HCT116 (cell line): ENCODE measurements around the gene TMEM229A.

Experiments used
- CTCF ChIP-seq, 3 experiments: fragments of 200-600 bp in 1 of 3; sonication (generic) in 1 of 3; IDR thresholded peaks in 2 of 3; conservative IDR thresholded peaks in 1 of 3; 2 replicates each; pipeline ENCODE4 v1.5.1; 2012 to 2017; ENCODE audit warnings: low read depth in 2 of 3, low read length in 2 of 3, antibody characterized with exemption in 1 of 3, borderline replicate concordance in 1 of 3, control low read depth in 1 of 3, mild to moderate bottlenecking in 1 of 3, mixed read lengths in 1 of 3, mixed run types in 1 of 3, moderate library complexity in 1 of 3; ENCODE audit not compliant: insufficient read depth in 1 of 3
- POLR2A ChIP-seq: IDR thresholded peaks from 2 replicates; pipeline ENCODE4 v1.7.0; 2011; ENCODE audit warnings: borderline replicate concordance; ENCODE audit not compliant: insufficient read depth, insufficient read length; ENCODE audit errors: extremely low read depth

GRCh38 chr7:124031919-124032318 lies 948 bp downstream of the TMEM229A start:
- no peak for TF ChIP-seq CTCF (IDR thresholded peaks at IDR 0.05 in 2 of 3, conservative IDR thresholded peaks at IDR 0.05 in 1 of 3; ENCODE audit: borderline replicate concordance in 1 of 3, insufficient read depth in 1 of 3, low read depth in 2 of 3, low read length in 2 of 3)
- no peak for TF ChIP-seq POLR2A
